T-helper 2 cell treated with Interferon-gamma antibody and Interleukin-4, amounts not matched to agents 5 μg/mL and 100 μg/mL, for 36 hours (primary cell): ENCODE measurements around the gene KRT17.
"Not testable (repeated sequence)": the region's sequence is repeated elsewhere in the genome, so short reads cannot be mapped to it uniquely, and the experiment has no call there.

ENCODE experiments used
- DNase-seq: peaks from one replicate; pipeline ENCODE4 v3.0.0; 2021; ENCODE audit warnings: low spot score
- H3K27ac Mint-ChIP-seq: one replicate; pipeline ENCODE4 v1.8.0; 2021; ENCODE audit warnings: mild to moderate bottlenecking, mixed read lengths
- H3K27me3 Mint-ChIP-seq: one replicate; pipeline ENCODE4 v1.8.0; 2021; ENCODE audit warnings: low read depth, mixed read lengths
- H3K36me3 Mint-ChIP-seq: one replicate; pipeline ENCODE4 v1.8.0; 2021; ENCODE audit warnings: low read depth, mixed read lengths
- H3K4me1 Mint-ChIP-seq: one replicate; pipeline ENCODE4 v1.8.0; 2021; ENCODE audit warnings: low read depth, mixed read lengths
- H3K4me3 Mint-ChIP-seq: one replicate; pipeline ENCODE4 v1.8.0; 2022; ENCODE audit warnings: mild to moderate bottlenecking, moderate library complexity, mixed read lengths
- H3K9me3 Mint-ChIP-seq: one replicate; pipeline ENCODE4 v1.8.0; 2021; ENCODE audit warnings: mixed read lengths

The KRT17 gene

GRCh38 chr17:41648411-41649195 lies 24.2 kb upstream of the KRT17 start:
- peak overlapping the region; percentile 68 for H3K4me3 Mint-ChIP-seq
- peaks cover 4% of the 10 kb centered on the region for H3K27me3 Mint-ChIP-seq
- DNase-seq = peak; percentile 77
- no peaks in the 10 kb centered on the region for H3K9me3 Mint-ChIP-seq
- H3K27ac Mint-ChIP-seq = peak overlapping the region; percentile 58
- no peaks in the 10 kb centered on the region for H3K36me3 Mint-ChIP-seq
- H3K4me1 Mint-ChIP-seq = peaks cover 5% of the 10 kb centered on the region

GRCh38 chr17:41647940-41648410 lies 23.6 kb upstream of the KRT17 start:
- no peaks in the 10 kb centered on the region for H3K36me3 Mint-ChIP-seq
- H3K4me3 Mint-ChIP-seq = peak overlapping the region; percentile 68
- H3K27me3 Mint-ChIP-seq = peaks cover 4% of the 10 kb centered on the region
- no peaks in the 10 kb centered on the region for H3K9me3 Mint-ChIP-seq
- peaks cover 5% of the 10 kb centered on the region for H3K4me1 Mint-ChIP-seq
- H3K27ac Mint-ChIP-seq = no peak overlapping the region
- peak; percentile 79 for DNase-seq

- Mint-ChIP-seq H3K27ac (no peak overlapping the region), H3K4me1 (peaks cover 5% of the 10 kb centered on the region), H3K36me3 (no peaks in the 10 kb centered on the region), H3K27me3 (peaks cover 4% of the 10 kb centered on the region), H3K4me3 (no peak overlapping the region), H3K9me3 (no peaks in the 10 kb centered on the region)
- no peak for DNase-seq
Measured at GRCh38 chr17:41647038-41647813, 22.9 kb upstream of the KRT17 start.

GRCh38 chr17:41642252-41643156 lies 18.1 kb upstream of the KRT17 start:
- Mint-ChIP-seq H3K36me3 (no peaks in the 10 kb centered on the region), H3K4me3 (no peak overlapping the region), H3K27ac (no peak overlapping the region), H3K9me3 (no peaks in the 10 kb centered on the region), H3K27me3 (peaks cover 4% of the 10 kb centered on the region), H3K4me1 (no peaks in the 10 kb centered on the region)
- no peak for DNase-seq

GRCh38 chr17:41640596-41640995 lies 16.2 kb upstream of the KRT17 start:
- not testable (repeated sequence) for H3K4me1 Mint-ChIP-seq, H3K9me3 Mint-ChIP-seq, H3K27ac Mint-ChIP-seq, H3K4me3 Mint-ChIP-seq, DNase-seq, H3K36me3 Mint-ChIP-seq, H3K27me3 Mint-ChIP-seq

- DNase-seq = no peak
- Mint-ChIP-seq H3K4me1 (no peaks in the 10 kb centered on the region), H3K4me3 (no peak overlapping the region)
Measured at GRCh38 chr17:41639492-41640473, 15.4 kb upstream of the KRT17 start.

GRCh38 chr17:41638941-41639340 lies 14.6 kb upstream of the KRT17 start:
- H3K4me3 Mint-ChIP-seq = no peak overlapping the region
- no peaks in the 10 kb centered on the region for H3K4me1 Mint-ChIP-seq
- no peaks in the 10 kb centered on the region for H3K9me3 Mint-ChIP-seq
- DNase-seq = no peak
- H3K36me3 Mint-ChIP-seq = no peaks in the 10 kb centered on the region
- no peak overlapping the region for H3K27ac Mint-ChIP-seq
- no peaks in the 10 kb centered on the region for H3K27me3 Mint-ChIP-seq

More at GRCh38 chr17:41639492-41640473, 15.4 kb upstream of the KRT17 start:
- Mint-ChIP-seq H3K9me3 (no peaks in the 10 kb centered on the region), H3K27me3 (no peaks in the 10 kb centered on the region), H3K27ac (no peak overlapping the region), H3K36me3 (no peaks in the 10 kb centered on the region)

- no peaks in the 10 kb centered on the region for H3K36me3 Mint-ChIP-seq
- no peak for DNase-seq
- no peaks in the 10 kb centered on the region for H3K4me1 Mint-ChIP-seq
- no peak overlapping the region for H3K27ac Mint-ChIP-seq
- no peaks in the 10 kb centered on the region for H3K9me3 Mint-ChIP-seq
- no peaks in the 10 kb centered on the region for H3K27me3 Mint-ChIP-seq
- no peak overlapping the region for H3K4me3 Mint-ChIP-seq
Measured at GRCh38 chr17:41638194-41638593, 13.8 kb upstream of the KRT17 start.

GRCh38 chr17:41636652-41637051 lies 12.3 kb upstream of the KRT17 start:
- no peak for DNase-seq
- Mint-ChIP-seq H3K4me3 (no peak overlapping the region), H3K27me3 (no peaks in the 10 kb centered on the region), H3K4me1 (no peaks in the 10 kb centered on the region), H3K36me3 (no peaks in the 10 kb centered on the region), H3K9me3 (no peaks in the 10 kb centered on the region), H3K27ac (no peak overlapping the region)

- Mint-ChIP-seq H3K36me3 (no peaks in the 10 kb centered on the region), H3K4me3 (no peak overlapping the region), H3K27me3 (no peaks in the 10 kb centered on the region), H3K27ac (no peak overlapping the region), H3K9me3 (no peaks in the 10 kb centered on the region), H3K4me1 (no peaks in the 10 kb centered on the region)
- DNase-seq = no peak
Measured at GRCh38 chr17:41635121-41636097, 11.0 kb upstream of the KRT17 start.

GRCh38 chr17:41634639-41635038 lies 10.3 kb upstream of the KRT17 start:
- no peaks in the 10 kb centered on the region for H3K36me3 Mint-ChIP-seq
- H3K27ac Mint-ChIP-seq = no peak overlapping the region
- no peaks in the 10 kb centered on the region for H3K27me3 Mint-ChIP-seq
- no peaks in the 10 kb centered on the region for H3K4me1 Mint-ChIP-seq
- H3K4me3 Mint-ChIP-seq = no peak overlapping the region
- H3K9me3 Mint-ChIP-seq = no peaks in the 10 kb centered on the region
- no peak for DNase-seq

- no peak overlapping the region for H3K4me3 Mint-ChIP-seq
- no peaks in the 10 kb centered on the region for H3K4me1 Mint-ChIP-seq
- DNase-seq = no peak
- H3K27me3 Mint-ChIP-seq = no peaks in the 10 kb centered on the region
- H3K27ac Mint-ChIP-seq = no peak overlapping the region
- H3K36me3 Mint-ChIP-seq = no peaks in the 10 kb centered on the region
- no peaks in the 10 kb centered on the region for H3K9me3 Mint-ChIP-seq
Measured at GRCh38 chr17:41633556-41634199, 9.3 kb upstream of the KRT17 start.
